ENCODE measurements around the gene TPM1. TPM values are rescaled to one million over a fixed set of nuclear protein-coding genes. Genes with fewer than 3 reads are reported as not detected.

The TPM1 gene
- total and polyA plus RNA-seq, 2 donors (not counting 1 experiment from before 2014, with no cell fraction given), result 5.5 to 20.3 TPM

DNA sequence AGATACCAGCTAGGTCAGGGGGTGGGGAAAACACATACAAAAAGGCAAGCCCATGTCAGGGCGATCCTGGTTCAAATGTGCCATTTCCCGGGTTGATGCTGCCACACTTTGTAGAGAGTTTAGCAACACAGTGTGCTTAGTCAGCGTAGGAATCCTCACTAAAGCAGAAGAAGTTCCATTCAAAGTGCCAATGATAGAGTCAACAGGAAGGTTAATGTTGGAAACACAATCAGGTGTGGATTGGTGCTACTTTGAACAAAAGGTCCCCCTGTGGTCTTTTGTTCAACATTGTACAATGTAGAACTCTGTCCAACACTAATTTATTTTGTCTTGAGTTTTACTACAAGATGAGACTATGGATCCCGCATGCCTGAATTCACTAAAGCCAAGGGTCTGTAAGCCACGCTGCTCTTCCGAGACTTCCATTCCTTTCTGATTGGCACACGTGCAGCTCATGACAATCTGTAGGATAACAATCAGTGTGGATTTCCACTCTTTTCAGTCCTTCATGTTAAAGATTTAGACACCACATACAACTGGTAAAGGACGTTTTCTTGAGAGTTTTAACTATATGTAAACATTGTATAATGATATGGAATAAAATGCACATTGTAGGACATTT, 28.9 kb downstream of the TPM1 start:
- H3K9me3 Mint-ChIP-seq (ENCODE audit: insufficient read depth), result no peaks in the 10 kb centered on the region
- ChIA-PET POLR2A (no interaction called here), CTCF (no interaction called here)
- no peak overlapping the region for H3K27ac ChIP-seq (ENCODE audit: low read length in 2 of 2)
- DNase-seq (no peak), ATAC-seq (ENCODE audit: low read depth) (no peak)
- H3K27me3 Mint-ChIP-seq, result no peaks in the 10 kb centered on the region
- no peak overlapping the region for H3K27ac Mint-ChIP-seq
- 76% methylated on average over 5 of the region's 8 CpGs for WGBS (ENCODE audit: insufficient coverage)
- H3K36me3 ChIP-seq (replicated peaks in 1 of 2; ENCODE audit: control extremely low read depth in 1 of 2, control insufficient read depth in 1 of 2, extremely low read depth in 1 of 2, insufficient read depth in 2 of 2, low read length in 1 of 2), result no peaks in the 10 kb centered on the region
- H3K4me1 ChIP-seq (ENCODE audit: control insufficient read depth in 2 of 2, insufficient read depth in 2 of 2, low read length in 2 of 2), result no peaks in the 10 kb centered on the region
- no peak overlapping the region for H3K4me3 ChIP-seq (ENCODE audit: control extremely low read depth in 1 of 5, extremely low read depth in 1 of 5, insufficient read depth in 1 of 5, low read depth in 2 of 5, low read length in 4 of 5)
- intact Hi-C loops (cut with micrococcal nuclease), result no loop called here
- H4K20me1 ChIP-seq (ENCODE audit: control insufficient read depth, insufficient read depth, low read length, poor library complexity, severe bottlenecking), result no peaks in the 10 kb centered on the region
- no peaks in the 10 kb centered on the region for H3K27me3 ChIP-seq (replicated peaks in 1 of 4; ENCODE audit: control extremely low read depth in 1 of 4, control insufficient read depth in 3 of 4, insufficient read depth in 4 of 4, low read length in 3 of 4)
- H3K4me1 Mint-ChIP-seq, result no peaks in the 10 kb centered on the region
- no peaks in the 10 kb centered on the region for H3K9me3 ChIP-seq (ENCODE audit: control extremely low read depth in 1 of 3, control insufficient read depth in 2 of 3, insufficient read depth in 1 of 3, low read length in 2 of 3)
- H3K9ac ChIP-seq (ENCODE audit: low read length), result no peak overlapping the region
- H3K4me2 ChIP-seq (replicated peaks; ENCODE audit: low read depth, low read length, poor library complexity, severe bottlenecking), result no peak overlapping the region
- no peaks in the 10 kb centered on the region for H3K79me2 ChIP-seq (ENCODE audit: control insufficient read depth, insufficient read depth, low read length)
- no peak overlapping the region for H2AFZ ChIP-seq (ENCODE audit: insufficient read depth, low read depth, low read length, poor library complexity, severe bottlenecking)
- H3K4me3 Mint-ChIP-seq, result no peak overlapping the region
- TF ChIP-seq, protein P1, sequence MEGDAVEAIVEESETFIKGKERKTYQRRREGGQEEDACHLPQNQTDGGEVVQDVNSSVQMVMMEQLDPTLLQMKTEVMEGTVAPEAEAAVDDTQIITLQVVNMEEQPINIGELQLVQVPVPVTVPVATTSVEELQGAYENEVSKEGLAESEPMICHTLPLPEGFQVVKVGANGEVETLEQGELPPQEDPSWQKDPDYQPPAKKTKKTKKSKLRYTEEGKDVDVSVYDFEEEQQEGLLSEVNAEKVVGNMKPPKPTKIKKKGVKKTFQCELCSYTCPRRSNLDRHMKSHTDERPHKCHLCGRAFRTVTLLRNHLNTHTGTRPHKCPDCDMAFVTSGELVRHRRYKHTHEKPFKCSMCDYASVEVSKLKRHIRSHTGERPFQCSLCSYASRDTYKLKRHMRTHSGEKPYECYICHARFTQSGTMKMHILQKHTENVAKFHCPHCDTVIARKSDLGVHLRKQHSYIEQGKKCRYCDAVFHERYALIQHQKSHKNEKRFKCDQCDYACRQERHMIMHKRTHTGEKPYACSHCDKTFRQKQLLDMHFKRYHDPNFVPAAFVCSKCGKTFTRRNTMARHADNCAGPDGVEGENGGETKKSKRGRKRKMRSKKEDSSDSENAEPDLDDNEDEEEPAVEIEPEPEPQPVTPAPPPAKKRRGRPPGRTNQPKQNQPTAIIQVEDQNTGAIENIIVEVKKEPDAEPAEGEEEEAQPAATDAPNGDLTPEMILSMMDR (IDR thresholded peaks at IDR 0.05), result no peak
- TF ChIP-seq EZH2 (IDR thresholded peaks at IDR 0.05; ENCODE audit: borderline replicate concordance, insufficient read depth, low read depth, low read length, poor library complexity, severe bottlenecking), result no peak

DNA sequence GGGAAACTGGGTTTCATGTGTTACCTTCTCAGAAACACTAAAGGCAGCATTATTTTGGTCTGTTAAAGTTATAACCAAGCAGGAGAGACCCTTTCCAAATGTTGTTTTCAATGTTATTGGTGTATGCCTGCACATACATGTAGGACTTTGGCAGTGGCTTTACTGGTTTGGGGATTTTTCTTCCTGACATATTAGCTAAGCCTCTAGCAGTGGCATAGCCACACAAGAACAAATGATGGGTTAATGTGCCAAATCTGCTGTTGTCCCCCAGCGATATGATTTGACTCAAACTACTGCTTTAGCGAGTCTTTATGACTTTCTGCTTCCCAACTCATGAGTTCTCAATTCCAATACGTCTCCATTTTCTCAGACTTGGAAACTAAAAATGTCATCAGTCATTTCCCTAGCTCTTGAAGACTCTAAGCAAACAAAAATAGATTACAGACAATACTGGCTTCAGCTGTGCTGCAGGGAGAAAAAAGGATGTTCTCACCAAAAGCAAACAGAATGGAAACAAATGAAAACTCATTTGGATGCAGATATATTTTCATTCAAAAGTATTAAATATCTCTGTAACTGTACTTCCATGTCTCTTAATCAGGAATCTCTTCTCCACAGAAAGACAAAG, 29.6 kb downstream of the TPM1 start:
- Histone ChIP-seq H4K20me1 (ENCODE audit: control insufficient read depth, insufficient read depth, low read length, poor library complexity, severe bottlenecking) (no peaks in the 10 kb centered on the region), H3K27ac (ENCODE audit: low read length in 2 of 2) (no peak overlapping the region), H3K4me2 (replicated peaks; ENCODE audit: low read depth, low read length, poor library complexity, severe bottlenecking) (no peak overlapping the region), H3K4me1 (ENCODE audit: control insufficient read depth in 2 of 2, insufficient read depth in 2 of 2, low read length in 2 of 2) (no peaks in the 10 kb centered on the region), H3K9me3 (ENCODE audit: control extremely low read depth in 1 of 3, control insufficient read depth in 2 of 3, insufficient read depth in 1 of 3, low read length in 2 of 3) (no peaks in the 10 kb centered on the region), H3K9ac (ENCODE audit: low read length) (no peak overlapping the region), H3K27me3 (replicated peaks in 1 of 4; ENCODE audit: control extremely low read depth in 1 of 4, control insufficient read depth in 3 of 4, insufficient read depth in 4 of 4, low read length in 3 of 4) (no peaks in the 10 kb centered on the region), H3K79me2 (ENCODE audit: control insufficient read depth, insufficient read depth, low read length) (no peaks in the 10 kb centered on the region), H3K4me3 (ENCODE audit: control extremely low read depth in 1 of 5, extremely low read depth in 1 of 5, insufficient read depth in 1 of 5, low read depth in 2 of 5, low read length in 4 of 5) (no peak overlapping the region), H2AFZ (ENCODE audit: insufficient read depth, low read depth, low read length, poor library complexity, severe bottlenecking) (no peak overlapping the region), H3K36me3 (replicated peaks in 1 of 2; ENCODE audit: control extremely low read depth in 1 of 2, control insufficient read depth in 1 of 2, extremely low read depth in 1 of 2, insufficient read depth in 2 of 2, low read length in 1 of 2) (no peaks in the 10 kb centered on the region)
- TF ChIP-seq, protein P1 (IDR thresholded peaks at IDR 0.05), result no peak
- TF ChIP-seq EZH2 (IDR thresholded peaks at IDR 0.05; ENCODE audit: borderline replicate concordance, insufficient read depth, low read depth, low read length, poor library complexity, severe bottlenecking), result no peak
- Mint-ChIP-seq H3K27ac (no peak overlapping the region), H3K4me3 (no peak overlapping the region), H3K27me3 (peaks cover 4% of the 10 kb centered on the region), H3K4me1 (no peaks in the 10 kb centered on the region), H3K9me3 (ENCODE audit: insufficient read depth) (no peaks in the 10 kb centered on the region)
- ChIA-PET POLR2A (no interaction called here), CTCF (no interaction called here)
- ATAC-seq (ENCODE audit: low read depth) (no peak), DNase-seq (no peak)
- intact Hi-C loops (cut with micrococcal nuclease), result no loop called here
- WGBS (ENCODE audit: insufficient coverage), result 100% methylated on average over 2 of the region's 3 CpGs

Measured in B cell (primary cell).